ENCODE results near the gene TNS3. TPM values are rescaled to one million over a fixed set of nuclear protein-coding genes. Genes with fewer than 3 reads are reported as not detected.

The TNS3 gene
- polyA plus RNA-seq, 2 donors = 2.7 to 3.4 TPM

DNA sequence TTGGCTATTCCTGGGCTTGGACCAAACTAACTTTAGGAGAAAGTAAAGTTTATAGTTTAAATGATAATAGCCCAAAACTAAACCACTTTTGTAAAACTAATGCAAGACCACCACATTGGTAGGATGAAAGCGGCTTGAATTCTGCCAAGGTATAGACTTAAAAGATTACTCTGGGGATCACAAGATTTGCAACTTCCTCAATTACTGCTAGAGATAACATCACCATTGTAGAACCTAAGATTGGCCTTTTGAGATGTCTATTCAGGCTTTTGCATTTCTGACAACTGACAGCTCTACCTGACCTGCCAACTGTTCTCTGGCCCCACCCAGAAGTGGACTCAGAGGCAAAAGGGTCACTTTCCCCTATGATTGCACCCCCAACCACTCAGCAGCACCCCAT, 162.4 kb downstream of the TNS3 start:
- Histone ChIP-seq H3K36me3 (ENCODE audit: control insufficient read depth in 2 of 2, insufficient read depth in 2 of 2, low read length in 1 of 2) (peaks cover 0 to 2% of the 10 kb centered on the region in 2 donors), H3K27me3 (ENCODE audit: control insufficient read depth in 1 of 2, insufficient read depth in 2 of 2, low read length in 2 of 2) (no peaks in the 10 kb centered on the region), H3K9me3 (ENCODE audit: control insufficient read depth in 2 of 2, insufficient read depth in 1 of 2, low read depth in 1 of 2, low read length in 1 of 2) (peaks cover 0 to 4% of the 10 kb centered on the region in 2 donors), H3K4me3 (ENCODE audit: low read depth in 1 of 2, low read length in 2 of 2) (no peak overlapping the region), H3K27ac (ENCODE audit: low read depth in 2 of 2, low read length in 1 of 2) (no peak overlapping the region), H3K4me1 (ENCODE audit: control insufficient read depth in 2 of 2, insufficient read depth in 2 of 2, low read length in 1 of 2) (no peaks in the 10 kb centered on the region)
- WGBS, 2 donors = 98 to 100% methylated on average over 1 of the region's 1 CpG

DNA sequence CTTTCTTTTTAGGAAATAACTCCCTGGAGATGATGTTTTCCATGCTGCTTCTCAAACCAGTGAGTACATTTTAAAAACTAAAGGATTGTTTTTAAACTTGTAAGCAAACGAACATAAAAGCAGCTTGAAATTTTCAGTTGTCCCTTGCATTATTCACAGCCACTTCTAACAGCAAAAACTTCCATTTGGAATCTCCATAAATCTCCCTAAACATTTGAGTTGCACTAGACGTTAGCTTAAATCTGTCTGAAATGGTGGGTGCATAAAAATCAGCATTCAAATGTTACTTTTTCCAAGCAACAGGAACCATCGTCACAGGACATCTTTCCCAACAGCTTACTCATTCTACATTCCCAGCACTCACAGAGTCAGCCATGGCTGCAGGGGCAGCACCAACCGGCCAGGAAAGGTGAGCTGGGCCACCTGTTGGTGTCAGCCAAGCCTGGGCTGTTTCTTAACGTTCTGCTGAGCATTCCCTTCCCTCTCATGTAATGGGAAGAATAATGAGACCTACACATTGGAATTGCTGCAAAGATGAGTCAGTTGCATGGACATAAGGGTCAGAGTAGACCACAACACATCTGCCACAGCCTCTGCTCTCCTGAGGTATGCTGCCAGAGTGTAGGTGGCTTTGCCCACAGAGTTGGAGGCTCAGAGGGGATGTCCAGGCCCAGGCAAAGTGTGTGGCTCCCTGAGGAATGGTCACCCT, 163.2 kb downstream of the TNS3 start:
- Histone ChIP-seq H3K9me3 (ENCODE audit: control insufficient read depth in 2 of 2, insufficient read depth in 1 of 2, low read depth in 1 of 2, low read length in 1 of 2) (peaks cover 0 to 4% of the 10 kb centered on the region in 2 donors), H3K36me3 (ENCODE audit: control insufficient read depth in 2 of 2, insufficient read depth in 2 of 2, low read length in 1 of 2) (peaks cover 0 to 2% of the 10 kb centered on the region in 2 donors), H3K27ac (ENCODE audit: low read depth in 2 of 2, low read length in 1 of 2) (no peak overlapping the region), H3K27me3 (ENCODE audit: control insufficient read depth in 1 of 2, insufficient read depth in 2 of 2, low read length in 2 of 2) (no peaks in the 10 kb centered on the region), H3K4me3 (ENCODE audit: low read depth in 1 of 2, low read length in 2 of 2) (no peak overlapping the region), H3K4me1 (ENCODE audit: control insufficient read depth in 2 of 2, insufficient read depth in 2 of 2, low read length in 1 of 2) (no peaks in the 10 kb centered on the region)
- 63 to 72% methylated on average over 5 of the region's 5 CpGs for WGBS, 2 donors

DNA sequence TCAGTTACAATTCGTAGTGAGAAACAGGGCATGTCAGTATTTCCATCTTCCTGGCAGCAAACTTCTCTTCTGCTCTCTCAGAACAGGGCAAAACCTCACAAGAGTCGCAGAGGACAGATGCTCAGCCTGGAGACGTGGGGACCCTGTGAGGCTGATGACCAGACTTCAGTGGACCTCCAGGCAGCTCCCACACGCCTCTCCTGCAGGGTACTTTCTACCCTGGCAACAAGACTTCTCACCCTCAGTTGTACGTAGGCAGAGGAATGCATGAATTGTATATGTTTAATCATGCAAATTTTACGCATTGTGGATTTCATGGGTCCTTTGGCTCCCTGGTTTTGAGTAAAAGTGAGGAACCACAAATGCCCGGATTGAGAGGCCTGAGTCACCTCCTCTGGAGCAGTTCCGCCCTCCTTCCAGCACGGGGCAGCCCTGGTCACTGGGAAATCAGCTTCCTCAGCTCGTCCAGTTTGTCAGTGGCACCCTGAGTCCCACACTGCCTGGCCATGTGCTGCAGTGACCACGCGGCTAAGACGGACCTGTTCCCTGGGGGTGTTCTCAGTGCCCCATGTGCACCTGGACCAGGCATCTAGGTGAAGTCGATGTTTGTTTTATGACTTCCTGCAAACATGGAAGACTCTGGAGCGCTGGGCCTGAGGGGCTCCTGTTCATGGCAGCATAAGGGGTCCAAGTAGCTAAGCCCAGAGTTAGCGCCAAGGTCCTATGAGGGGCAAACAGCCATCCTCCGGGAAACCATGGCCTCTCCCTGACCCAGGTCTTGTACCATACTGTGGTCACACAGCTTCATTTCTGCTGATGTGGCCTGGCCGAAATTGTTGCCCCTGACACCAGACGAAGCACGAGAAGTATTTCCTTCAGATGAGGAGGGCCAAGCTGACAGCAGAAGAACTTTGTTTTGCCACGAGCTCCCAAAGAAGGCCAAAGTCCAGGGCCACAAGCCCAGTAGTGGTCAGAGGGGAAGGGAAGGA, 165.1 kb downstream of the TNS3 start:
- Histone ChIP-seq H3K27ac (ENCODE audit: low read depth in 2 of 2, low read length in 1 of 2) (no peak overlapping the region), H3K9me3 (ENCODE audit: control insufficient read depth in 2 of 2, insufficient read depth in 1 of 2, low read depth in 1 of 2, low read length in 1 of 2) (peaks cover 0 to 4% of the 10 kb centered on the region in 2 donors), H3K27me3 (ENCODE audit: control insufficient read depth in 1 of 2, insufficient read depth in 2 of 2, low read length in 2 of 2) (no peaks in the 10 kb centered on the region), H3K4me3 (ENCODE audit: low read depth in 1 of 2, low read length in 2 of 2) (no peak overlapping the region), H3K4me1 (ENCODE audit: control insufficient read depth in 2 of 2, insufficient read depth in 2 of 2, low read length in 1 of 2) (no peaks in the 10 kb centered on the region), H3K36me3 (ENCODE audit: control insufficient read depth in 2 of 2, insufficient read depth in 2 of 2, low read length in 1 of 2) (peaks cover 0 to 2% of the 10 kb centered on the region in 2 donors)
- 84 to 89% methylated on average over 21 of the region's 21 CpGs for WGBS, 2 donors

DNA sequence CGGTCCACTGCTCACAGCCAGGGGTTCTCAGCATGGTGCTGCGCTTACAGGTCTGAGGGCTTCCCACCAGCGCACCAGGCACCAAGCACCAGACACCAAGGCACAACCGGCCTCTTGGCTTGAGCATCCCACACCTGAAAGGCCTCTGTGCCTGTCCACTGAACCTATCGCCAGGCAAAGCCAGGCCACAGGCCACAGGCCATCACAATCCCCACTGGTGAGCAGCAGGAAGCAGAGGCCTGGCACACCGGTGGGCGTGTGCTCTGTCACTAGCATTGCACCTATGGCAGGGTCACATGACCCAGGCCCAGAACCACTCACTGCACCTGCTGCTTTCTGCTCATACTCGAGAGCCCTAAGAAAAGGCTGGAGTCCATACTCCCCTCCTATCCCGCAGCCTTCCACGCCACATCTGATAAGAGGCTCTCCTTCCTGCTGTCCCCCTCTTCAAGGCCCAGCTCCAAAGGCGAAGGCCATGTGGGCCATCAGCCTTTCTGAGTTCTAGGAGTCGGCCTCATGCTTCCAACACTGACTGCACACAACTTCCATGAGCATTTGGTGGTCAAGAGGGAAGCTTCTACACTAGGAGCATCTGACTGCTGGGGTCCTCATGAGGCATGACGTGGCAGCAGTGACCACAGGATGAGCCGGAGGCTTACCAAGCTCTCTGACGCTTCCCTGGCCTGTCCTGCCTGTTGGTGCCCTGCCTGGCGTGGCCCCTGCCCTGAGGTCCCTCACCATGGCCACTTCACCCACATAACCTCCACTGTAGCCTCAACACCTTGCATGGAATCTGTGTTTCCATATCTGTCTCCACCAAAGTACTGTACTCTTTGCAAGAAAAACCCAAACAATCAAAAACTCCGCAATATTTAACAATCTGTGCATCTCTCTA, 166.3 kb downstream of the TNS3 start:
- no peaks in the 10 kb centered on the region for H3K4me1 ChIP-seq (ENCODE audit: control insufficient read depth in 2 of 2, insufficient read depth in 2 of 2, low read length in 1 of 2)
- H3K9me3 ChIP-seq (ENCODE audit: control insufficient read depth in 2 of 2, insufficient read depth in 1 of 2, low read depth in 1 of 2, low read length in 1 of 2) = peaks cover 0 to 4% of the 10 kb centered on the region in 2 donors
- no peaks in the 10 kb centered on the region for H3K27me3 ChIP-seq (ENCODE audit: control insufficient read depth in 1 of 2, insufficient read depth in 2 of 2, low read length in 2 of 2)
- H3K4me3 ChIP-seq (ENCODE audit: low read depth in 1 of 2, low read length in 2 of 2) = no peak overlapping the region
- H3K27ac ChIP-seq (ENCODE audit: low read depth in 2 of 2, low read length in 1 of 2) = no peak overlapping the region
- H3K36me3 ChIP-seq (ENCODE audit: control insufficient read depth in 2 of 2, insufficient read depth in 2 of 2, low read length in 1 of 2) = peaks cover 0 to 6% of the 10 kb centered on the region in 2 donors
- WGBS, 2 donors = 93 to 95% methylated on average over 17 of the region's 17 CpGs

DNA sequence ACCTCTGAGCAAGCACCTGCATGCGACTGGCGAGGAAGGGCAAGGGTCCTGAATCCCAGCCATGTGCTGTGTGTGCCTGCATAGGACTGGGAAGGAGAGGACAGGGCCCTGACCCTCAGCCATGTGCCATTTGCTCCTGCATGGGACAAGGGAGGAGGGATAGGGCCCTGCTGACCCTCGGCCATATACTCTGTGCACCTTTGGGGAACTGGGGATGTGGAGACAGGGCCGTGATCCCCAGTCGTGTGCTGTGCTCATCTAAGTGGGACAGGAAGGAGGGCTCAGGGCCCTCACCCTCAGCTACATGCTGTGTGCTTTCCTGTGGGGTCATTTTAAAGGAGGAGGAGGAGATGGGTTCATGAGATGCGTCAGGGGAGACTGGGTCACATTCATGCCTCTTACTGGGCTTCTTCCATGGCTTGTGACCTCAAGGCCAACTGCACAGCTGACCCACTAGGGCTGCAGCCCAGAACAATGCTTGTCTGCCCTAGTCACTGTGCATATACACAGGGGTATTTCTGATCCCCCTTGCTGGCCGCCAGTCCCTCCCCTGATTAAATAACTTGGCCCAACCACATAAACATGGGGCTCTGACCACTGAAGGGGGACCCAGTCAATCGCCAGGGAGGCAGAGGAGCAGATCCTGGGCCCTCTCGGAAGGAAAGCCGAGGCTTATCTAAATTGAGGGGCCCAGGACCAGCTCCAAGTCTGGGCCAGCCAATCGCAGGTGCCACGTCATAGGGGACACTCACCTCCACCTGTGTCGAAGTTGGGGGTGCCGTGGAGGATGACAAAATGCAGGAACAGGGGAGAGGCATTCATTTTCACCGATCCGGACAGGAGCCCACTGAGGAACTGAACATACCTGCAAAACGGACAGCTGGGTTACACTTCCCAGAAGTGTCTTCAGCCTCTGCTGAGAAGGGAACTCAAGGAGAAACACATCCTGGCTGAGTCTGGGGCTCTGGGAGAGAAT, 167.3 kb downstream of the TNS3 start:
- H3K36me3 ChIP-seq (ENCODE audit: control insufficient read depth in 2 of 2, insufficient read depth in 2 of 2, low read length in 1 of 2) = peaks cover 0 to 4% of the 10 kb centered on the region in 2 donors

DNA sequence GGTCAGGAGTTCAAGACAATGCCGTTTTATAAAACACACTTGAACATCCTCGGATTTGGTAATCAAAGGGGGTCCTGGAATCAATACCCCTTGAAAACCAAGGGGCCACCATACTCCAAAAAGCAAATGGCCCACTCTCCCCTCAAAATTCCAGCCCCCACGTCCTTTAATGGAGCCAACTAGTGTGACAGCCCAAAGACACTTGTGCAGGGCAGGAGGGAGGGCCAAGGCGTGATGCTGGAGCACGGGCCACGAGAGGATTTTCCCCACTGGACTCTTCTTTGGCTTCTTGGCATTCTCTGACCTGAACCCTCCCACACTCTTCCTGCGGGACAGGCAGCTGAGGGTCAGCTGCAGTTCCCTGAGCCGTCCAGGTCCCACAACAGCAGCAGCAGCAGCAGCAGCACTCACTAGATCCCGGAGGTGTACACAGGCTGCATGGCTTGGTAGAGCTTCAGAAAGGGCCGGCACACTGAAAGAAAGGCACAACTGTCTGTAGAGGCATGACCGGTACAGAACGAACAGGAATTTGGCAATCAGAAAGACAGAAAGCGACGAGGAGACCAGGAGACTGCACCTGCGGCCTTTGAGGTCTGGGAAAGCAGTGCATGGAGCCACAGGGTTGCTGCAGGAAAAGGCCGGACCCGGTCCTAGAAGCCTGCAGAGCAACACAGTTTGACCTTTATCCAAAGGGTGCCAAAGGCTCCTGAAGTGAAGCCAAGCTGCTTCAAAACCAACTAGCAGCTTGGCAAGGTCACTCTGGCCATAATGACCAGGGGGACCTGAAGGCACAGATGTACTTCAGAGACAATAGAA, 168.2 kb downstream of the TNS3 start:
- Histone ChIP-seq H3K4me3 (ENCODE audit: low read depth in 1 of 2, low read length in 2 of 2) (no peak overlapping the region), H3K4me1 (ENCODE audit: control insufficient read depth in 2 of 2, insufficient read depth in 2 of 2, low read length in 1 of 2) (peaks cover 0 to 2% of the 10 kb centered on the region in 2 donors), H3K27me3 (ENCODE audit: control insufficient read depth in 1 of 2, insufficient read depth in 2 of 2, low read length in 2 of 2) (no peaks in the 10 kb centered on the region), H3K27ac (ENCODE audit: low read depth in 2 of 2, low read length in 1 of 2) (no peak overlapping the region), H3K36me3 (ENCODE audit: control insufficient read depth in 2 of 2, insufficient read depth in 2 of 2, low read length in 1 of 2) (peaks cover 0 to 6% of the 10 kb centered on the region in 2 donors), H3K9me3 (ENCODE audit: control insufficient read depth in 2 of 2, insufficient read depth in 1 of 2, low read depth in 1 of 2, low read length in 1 of 2) (no peaks in the 10 kb centered on the region)
- 89% methylated on average over 17 of the region's 17 CpGs for WGBS, 2 donors

More for the DNA sequence above, 167.3 kb downstream of the TNS3 start:
- no peak overlapping the region for H3K4me3 ChIP-seq (ENCODE audit: low read depth in 1 of 2, low read length in 2 of 2)
- H3K27ac ChIP-seq (ENCODE audit: low read depth in 2 of 2, low read length in 1 of 2) = no peak overlapping the region
- no peaks in the 10 kb centered on the region for H3K9me3 ChIP-seq (ENCODE audit: control insufficient read depth in 2 of 2, insufficient read depth in 1 of 2, low read depth in 1 of 2, low read length in 1 of 2)
- 93% methylated on average over 17 of the region's 17 CpGs for WGBS, 2 donors
- no peaks in the 10 kb centered on the region for H3K27me3 ChIP-seq (ENCODE audit: control insufficient read depth in 1 of 2, insufficient read depth in 2 of 2, low read length in 2 of 2)
- no peaks in the 10 kb centered on the region for H3K4me1 ChIP-seq (ENCODE audit: control insufficient read depth in 2 of 2, insufficient read depth in 2 of 2, low read length in 1 of 2)

DNA sequence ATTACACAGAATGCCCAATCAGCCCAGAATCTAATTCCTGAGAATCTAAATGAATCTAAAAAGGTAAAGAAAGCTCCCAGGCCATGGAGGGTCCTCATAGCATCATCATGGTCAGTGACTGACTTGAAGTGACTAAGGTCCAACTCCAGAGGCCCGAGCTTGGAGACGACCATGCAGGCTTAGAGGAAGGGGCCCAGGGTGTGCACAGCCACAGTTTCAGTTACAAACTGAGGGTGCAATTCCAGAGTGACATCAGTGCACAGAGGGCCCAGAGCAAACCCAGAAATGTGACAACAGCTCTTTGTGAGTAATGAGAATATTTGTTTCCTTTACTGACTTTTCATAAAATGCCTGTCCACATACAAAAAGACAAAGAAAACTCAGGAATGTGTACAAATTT, 170.0 kb downstream of the TNS3 start:
- Histone ChIP-seq H3K27ac (ENCODE audit: low read depth in 2 of 2, low read length in 1 of 2) (no peak overlapping the region), H3K36me3 (ENCODE audit: control insufficient read depth in 2 of 2, insufficient read depth in 2 of 2, low read length in 1 of 2) (peaks cover 0 to 6% of the 10 kb centered on the region in 2 donors), H3K4me3 (ENCODE audit: low read depth in 1 of 2, low read length in 2 of 2) (no peak overlapping the region), H3K9me3 (ENCODE audit: control insufficient read depth in 2 of 2, insufficient read depth in 1 of 2, low read depth in 1 of 2, low read length in 1 of 2) (no peaks in the 10 kb centered on the region), H3K27me3 (ENCODE audit: control insufficient read depth in 1 of 2, insufficient read depth in 2 of 2, low read length in 2 of 2) (no peaks in the 10 kb centered on the region), H3K4me1 (ENCODE audit: control insufficient read depth in 2 of 2, insufficient read depth in 2 of 2, low read length in 1 of 2) (peaks cover 3 to 13% of the 10 kb centered on the region in 2 donors)
- WGBS, 2 donors = 80 to 92% methylated on average over 2 of the region's 2 CpGs

DNA sequence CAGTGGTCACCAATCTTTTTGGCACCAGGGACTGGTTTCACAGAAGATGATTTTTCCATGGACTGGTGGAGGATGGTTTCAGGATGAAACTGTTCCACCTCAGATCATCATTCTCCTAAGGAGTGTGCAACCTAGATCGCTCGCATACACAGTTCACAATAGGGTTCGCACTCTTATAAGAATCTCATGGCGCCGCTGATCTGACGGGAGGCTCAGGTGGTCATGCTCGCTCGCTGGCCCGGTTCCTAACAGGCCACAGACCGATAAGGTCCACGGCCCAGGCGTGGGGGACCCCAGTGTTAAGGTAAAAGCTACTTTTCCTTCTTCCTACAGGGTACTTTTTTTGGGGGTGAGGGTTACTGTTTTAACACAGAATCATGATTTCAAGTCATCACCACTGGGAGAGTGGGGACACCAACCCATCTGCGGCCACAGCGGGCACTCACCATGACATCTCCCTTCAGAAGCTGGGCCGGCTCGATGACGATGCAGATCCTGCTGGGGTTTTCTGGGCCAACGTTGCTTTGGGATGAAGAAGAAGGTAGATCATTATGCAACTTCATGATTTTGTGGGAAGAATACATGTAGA, 170.5 kb downstream of the TNS3 start:
- H3K4me3 ChIP-seq (ENCODE audit: low read depth in 1 of 2, low read length in 2 of 2) = no peak overlapping the region
- H3K4me1 ChIP-seq (ENCODE audit: control insufficient read depth in 2 of 2, insufficient read depth in 2 of 2, low read length in 1 of 2) = peaks cover 3 to 16% of the 10 kb centered on the region in 2 donors
- WGBS, 2 donors = 96 to 97% methylated on average over 18 of the region's 18 CpGs
- peaks cover 0 to 6% of the 10 kb centered on the region in 2 donors for H3K36me3 ChIP-seq (ENCODE audit: control insufficient read depth in 2 of 2, insufficient read depth in 2 of 2, low read length in 1 of 2)
- H3K9me3 ChIP-seq (ENCODE audit: control insufficient read depth in 2 of 2, insufficient read depth in 1 of 2, low read depth in 1 of 2, low read length in 1 of 2) = no peaks in the 10 kb centered on the region
- H3K27ac ChIP-seq (ENCODE audit: low read depth in 2 of 2, low read length in 1 of 2) = no peak overlapping the region
- no peaks in the 10 kb centered on the region for H3K27me3 ChIP-seq (ENCODE audit: control insufficient read depth in 1 of 2, insufficient read depth in 2 of 2, low read length in 2 of 2)

All from esophagus (tissue), 2 donors.